GM23248 (cell line): ENCODE data around the gene NCF4.

Source experiments
- EZH2 ChIP-seq: fragments of 200-600 bp; sonication (generic); IDR thresholded peaks from 2 replicates; pipeline ENCODE4 v1.6.1; 2018; ENCODE audit warnings: antibody characterized with exemption, mild to moderate bottlenecking; ENCODE audit not compliant: insufficient read depth, poor library complexity, severe bottlenecking
- EZH2phosphoT487 ChIP-seq: fragments of 200-600 bp; sonication (generic); IDR thresholded peaks from 2 replicates; pipeline ENCODE4 v1.6.1; 2018; ENCODE audit warnings: antibody characterized with exemption, moderate library complexity, mild to moderate bottlenecking, low read depth; ENCODE audit not compliant: insufficient read depth

- TF ChIP-seq EZH2 (no peak), EZH2phosphoT487 (no peak)
Observed at GRCh38 chr22:36884349-36885158, 23.7 kb downstream of the NCF4 start.
